Uterus (tissue), 2 donors: ENCODE results near the gene TACR2.

Experiments
- CTCF ChIP-seq, 4 experiments: fragments of 200-600 bp in 2 of 4; fragments of 450-650 bp in 2 of 4; sonication (generic) in 2 of 4; IDR thresholded peaks; one replicate each; pipeline ENCODE4 v1.5.1; 2016 to 2019; ENCODE audit warnings: antibody characterized with exemption in 4 of 4, mild to moderate bottlenecking in 2 of 4, moderate library complexity in 1 of 4
- POLR2A ChIP-seq, 2 donors: fragments of 450-650 bp; IDR thresholded peaks; one replicate each; pipeline ENCODE4 v1.6.1; 2016; ENCODE audit warnings: antibody characterized with exemption in 2 of 2, mild to moderate bottlenecking in 1 of 2, moderate library complexity in 1 of 2

GRCh38 chr10:69362471-69362954 lies 54.2 kb downstream of the TACR2 start:
- TF ChIP-seq POLR2A (IDR thresholded peaks at IDR 0.05) (no peak), CTCF (IDR thresholded peaks at IDR 0.05) (no peak)
